ENCODE measurements around the gene CEP170. TPM values are rescaled to one million over a fixed set of nuclear protein-coding genes. Genes with fewer than 3 reads are reported as not detected.
"Not testable (repeated sequence)": the region's sequence is repeated elsewhere in the genome, so short reads cannot be mapped to it uniquely, and the experiment has no call there.

The CEP170 gene
- total and polyA plus RNA-seq, 2 experiments from 2014 or later = 22.9 to 37.3 TPM

GRCh38 chr1:243186201-243186995 lies 68.7 kb downstream of the CEP170 start:
- not testable (repeated sequence) for H3K4me2 ChIP-seq, H3K4me3 ChIP-seq
- 98% methylated on average over 8 of the region's 8 CpGs for WGBS (ENCODE audit: low lambda C conversion rate, missing lambda C conversion rate)

GRCh38 chr1:243184787-243185186 lies 70.3 kb downstream of the CEP170 start:
- H3K4me3 ChIP-seq; H3K4me2 ChIP-seq; H4K20me1 ChIP-seq (ENCODE audit: insufficient read depth, poor library complexity, severe bottlenecking); H3K27ac ChIP-seq; H3K36me3 ChIP-seq (replicated peaks; ENCODE audit: insufficient read depth, low read depth); DNase-seq (ENCODE audit: low spot score); H3K27me3 ChIP-seq; H3K9me2 ChIP-seq (replicated peaks; ENCODE audit: insufficient read depth); H3K4me1 ChIP-seq (ENCODE audit: insufficient read depth); H3K79me2 ChIP-seq; H2AFZ ChIP-seq; H3K9me3 ChIP-seq (ENCODE audit: low read depth): not testable (repeated sequence)
- 90% methylated on average over 7 of the region's 7 CpGs for whole genome bisulfite sequencing (ENCODE audit: low lambda C conversion rate, missing lambda C conversion rate)

More at GRCh38 chr1:243186201-243186995, 68.7 kb downstream of the CEP170 start:
- not testable (repeated sequence) for H2AFZ ChIP-seq; H3K79me2 ChIP-seq; H3K27ac ChIP-seq; DNase-seq (ENCODE audit: low spot score); H3K36me3 ChIP-seq (replicated peaks; ENCODE audit: insufficient read depth, low read depth); H4K20me1 ChIP-seq (ENCODE audit: insufficient read depth, poor library complexity, severe bottlenecking); H3K4me1 ChIP-seq (ENCODE audit: insufficient read depth); H3K9me2 ChIP-seq (replicated peaks; ENCODE audit: insufficient read depth); H3K27me3 ChIP-seq; H3K9me3 ChIP-seq (ENCODE audit: low read depth)

GRCh38 chr1:243183661-243184060 lies 71.4 kb downstream of the CEP170 start:
- not testable (repeated sequence) for H3K4me3 ChIP-seq; H3K27ac ChIP-seq; H2AFZ ChIP-seq; H3K9me3 ChIP-seq (ENCODE audit: low read depth); H3K36me3 ChIP-seq (replicated peaks; ENCODE audit: insufficient read depth, low read depth); H4K20me1 ChIP-seq (ENCODE audit: insufficient read depth, poor library complexity, severe bottlenecking); H3K27me3 ChIP-seq; H3K4me1 ChIP-seq (ENCODE audit: insufficient read depth); H3K79me2 ChIP-seq; H3K4me2 ChIP-seq; DNase-seq (ENCODE audit: low spot score); H3K9me2 ChIP-seq (replicated peaks; ENCODE audit: insufficient read depth)

GRCh38 chr1:243183176-243183575 lies 71.9 kb downstream of the CEP170 start:
- not testable (repeated sequence) for H3K27ac ChIP-seq; H4K20me1 ChIP-seq (ENCODE audit: insufficient read depth, poor library complexity, severe bottlenecking); H3K27me3 ChIP-seq; H3K9me2 ChIP-seq (replicated peaks; ENCODE audit: insufficient read depth); DNase-seq (ENCODE audit: low spot score); H3K4me2 ChIP-seq; H3K9me3 ChIP-seq (ENCODE audit: low read depth); H3K4me1 ChIP-seq (ENCODE audit: insufficient read depth); H3K4me3 ChIP-seq; H3K79me2 ChIP-seq; H2AFZ ChIP-seq; H3K36me3 ChIP-seq (replicated peaks; ENCODE audit: insufficient read depth, low read depth)
- WGBS (ENCODE audit: low lambda C conversion rate, missing lambda C conversion rate) = 100% methylated on average over 3 of the region's 3 CpGs

- Histone ChIP-seq H3K79me2 (no peaks in the 10 kb centered on the region), H3K4me2 (no peak overlapping the region), H3K4me1 (ENCODE audit: insufficient read depth) (no peaks in the 10 kb centered on the region), H3K27ac (no peak overlapping the region), H3K9me2 (replicated peaks; ENCODE audit: insufficient read depth) (no peaks in the 10 kb centered on the region), H3K27me3 (no peaks in the 10 kb centered on the region), H3K36me3 (replicated peaks; ENCODE audit: insufficient read depth, low read depth) (no peaks in the 10 kb centered on the region), H3K9me3 (ENCODE audit: low read depth) (no peaks in the 10 kb centered on the region), H3K4me3 (no peak overlapping the region), H2AFZ (no peak overlapping the region), H4K20me1 (ENCODE audit: insufficient read depth, poor library complexity, severe bottlenecking) (no peaks in the 10 kb centered on the region)
- no peak for DNase-seq (ENCODE audit: low spot score)
- TF ChIP-seq CTCF (IDR thresholded peaks at IDR 0.05; ENCODE audit: poor library complexity) (no peak), EZH2phosphoT487 (IDR thresholded peaks at IDR 0.05; ENCODE audit: low read depth, severe bottlenecking, unreplicated experiment) (no peak), EZH2 (IDR thresholded peaks at IDR 0.05; ENCODE audit: borderline replicate concordance) (no peak)
- WGBS (ENCODE audit: low lambda C conversion rate, missing lambda C conversion rate) = 81% methylated on average over 7 of the region's 7 CpGs
Measured at GRCh38 chr1:243179720-243180119, 75.4 kb downstream of the CEP170 start.

- not testable (repeated sequence) for H4K20me1 ChIP-seq (ENCODE audit: insufficient read depth, poor library complexity, severe bottlenecking); DNase-seq (ENCODE audit: low spot score); H3K9me3 ChIP-seq (ENCODE audit: low read depth); H3K4me3 ChIP-seq; H3K4me1 ChIP-seq (ENCODE audit: insufficient read depth); H2AFZ ChIP-seq; H3K36me3 ChIP-seq (replicated peaks; ENCODE audit: insufficient read depth, low read depth); H3K27ac ChIP-seq; H3K79me2 ChIP-seq; H3K9me2 ChIP-seq (replicated peaks; ENCODE audit: insufficient read depth); H3K27me3 ChIP-seq; H3K4me2 ChIP-seq
- 98% methylated on average over 6 of the region's 6 CpGs for WGBS (ENCODE audit: low lambda C conversion rate, missing lambda C conversion rate)
Measured at GRCh38 chr1:243177792-243178191, 77.3 kb downstream of the CEP170 start.

GRCh38 chr1:243173758-243174369 lies 81.2 kb downstream of the CEP170 start:
- not testable (repeated sequence) for H4K20me1 ChIP-seq (ENCODE audit: insufficient read depth, poor library complexity, severe bottlenecking); H3K27me3 ChIP-seq; H3K9me2 ChIP-seq (replicated peaks; ENCODE audit: insufficient read depth); H3K4me1 ChIP-seq (ENCODE audit: insufficient read depth); H3K79me2 ChIP-seq; H3K9me3 ChIP-seq (ENCODE audit: low read depth); H2AFZ ChIP-seq; H3K4me3 ChIP-seq; H3K27ac ChIP-seq; H3K36me3 ChIP-seq (replicated peaks; ENCODE audit: insufficient read depth, low read depth); H3K4me2 ChIP-seq; DNase-seq (ENCODE audit: low spot score)
- 79% methylated on average over 2 of the region's 2 CpGs for WGBS (ENCODE audit: low lambda C conversion rate, missing lambda C conversion rate)

- not testable (repeated sequence) for H3K4me3 ChIP-seq; H3K36me3 ChIP-seq (replicated peaks; ENCODE audit: insufficient read depth, low read depth); H3K9me3 ChIP-seq (ENCODE audit: low read depth); H3K27ac ChIP-seq; H3K27me3 ChIP-seq; H2AFZ ChIP-seq; DNase-seq (ENCODE audit: low spot score); H3K4me2 ChIP-seq; H3K79me2 ChIP-seq; H3K9me2 ChIP-seq (replicated peaks; ENCODE audit: insufficient read depth); H3K4me1 ChIP-seq (ENCODE audit: insufficient read depth); H4K20me1 ChIP-seq (ENCODE audit: insufficient read depth, poor library complexity, severe bottlenecking)
- WGBS (ENCODE audit: low lambda C conversion rate, missing lambda C conversion rate) = 94% methylated on average over 3 of the region's 4 CpGs
Measured at GRCh38 chr1:243164911-243165310, 90.2 kb downstream of the CEP170 start.
